Gastroesophageal sphincter (tissue), 4 donors: ENCODE results near the gene ATP5IF1. TPM values are rescaled to one million over a fixed set of nuclear protein-coding genes. Genes with fewer than 3 reads are reported as not detected.

Experiments
- ATAC-seq: fragments of 150-250 bp; one replicate; pipeline ENCODE4 v1.9.1; 2016; ENCODE audit warnings: mild to moderate bottlenecking, moderate library complexity
- H3K27ac ChIP-seq, 4 donors: fragments of 200-600 bp; sonication (generic) in 3 of 4; 1 replicate in 3 of 4; 2 replicates in 1 of 4; pipeline ENCODE4 v1.5.1; 2016 to 2019
- H3K27me3 ChIP-seq: fragments of 200-600 bp; sonication (generic); one replicate; pipeline ENCODE4 v1.5.1; 2019
- H3K36me3 ChIP-seq, 2 donors: fragments of 200-600 bp; sonication (generic); one replicate each; pipeline ENCODE4 v1.5.1; 2019; ENCODE audit warnings: control low read depth in 1 of 2
- H3K4me1 ChIP-seq, 3 donors: fragments of 200-600 bp; sonication (generic); 1 replicate in 2 of 3; 2 replicates in 1 of 3; pipeline ENCODE4 v1.5.1; 2016 to 2019; ENCODE audit warnings: control low read depth in 2 of 3
- H3K4me3 ChIP-seq, 2 donors: fragments of 200-600 bp; sonication (generic); one replicate each; pipeline ENCODE4 v1.5.1; 2019; ENCODE audit warnings: mild to moderate bottlenecking in 1 of 2, moderate library complexity in 1 of 2
- H3K9me3 ChIP-seq, 3 donors: fragments of 200-600 bp; sonication (generic); one replicate each; pipeline ENCODE4 v1.5.1; 2017 to 2019; ENCODE audit warnings: control low read depth in 2 of 3
- CTCF ChIP-seq, 4 experiments: fragments of 200-600 bp in 2 of 4; fragments of 450-650 bp in 2 of 4; sonication (generic) in 1 of 4; IDR thresholded peaks; one replicate each; pipeline ENCODE4 v1.5.1; 2017 to 2019; ENCODE audit warnings: antibody characterized with exemption in 4 of 4, mild to moderate bottlenecking in 2 of 4, moderate library complexity in 2 of 4
- EP300 ChIP-seq: sonication (generic); formaldehyde crosslinking; IDR thresholded peaks from one replicate; pipeline ENCODE4 v1.6.1; 2017; ENCODE audit warnings: antibody characterized with exemption, mild to moderate bottlenecking
- POLR2A ChIP-seq, 2 donors: fragments of 450-650 bp; IDR thresholded peaks; one replicate each; pipeline ENCODE4 v1.6.1; 2017; ENCODE audit warnings: antibody characterized with exemption in 2 of 2, mild to moderate bottlenecking in 2 of 2, moderate library complexity in 1 of 2
- POLR2AphosphoS5 ChIP-seq: sonication (generic); formaldehyde crosslinking; IDR thresholded peaks from one replicate; pipeline ENCODE4 v1.6.1; 2017; ENCODE audit warnings: antibody characterized with exemption
- WGBS, 2 donors: methylation state at CpG; one replicate each; pipeline ENCODE4 v1.1.5; 2018; ENCODE audit warnings: low coverage in 1 of 2; 5-methylcytosine and 5-hydroxymethylcytosine counted together
- total RNA-seq, 4 donors: library from RNA; depleted of rRNA; stranded (reverse); fragments of >200 nt; gene quantifications; one replicate each; pipeline ENCODE4 v1.1.0, GENCODE V29; 2016

Gene ATP5IF1
- total RNA-seq, 4 donors from 2014 or later: 125 to 266 (median 157) TPM

GRCh38 chr1:28236656-28237322, 865 bp downstream of the ATP5IF1 start:
- H3K36me3 ChIP-seq: no peaks in the 10 kb centered on the region
- TF ChIP-seq POLR2AphosphoS5: no peak
- no peak for TF ChIP-seq EP300
- no peak for TF ChIP-seq POLR2A (IDR thresholded peaks at IDR 0.05)
- TF ChIP-seq CTCF (IDR thresholded peaks at IDR 0.05): no peak
- peak overlapping the region; percentile 78 to 94 for H3K4me3 ChIP-seq
- ATAC-seq: no peak
- no peaks in the 10 kb centered on the region for H3K9me3 ChIP-seq
- 6 to 16% methylated on average over 17 of the region's 20 CpGs for WGBS, 2 donors
- H3K27ac ChIP-seq: peak overlapping the region; percentile 76 to 94 (median 92)
- peaks cover 6 to 46% (median 17%) of the 10 kb centered on the region in 3 donors for H3K4me1 ChIP-seq
- H3K27me3 ChIP-seq: no peaks in the 10 kb centered on the region

- Histone ChIP-seq H3K27ac (no peak overlapping the region), H3K4me1 (peaks cover 6 to 30% (median 11%) of the 10 kb centered on the region in 3 donors), H3K36me3 (no peaks in the 10 kb centered on the region), H3K27me3 (no peaks in the 10 kb centered on the region), H3K9me3 (no peaks in the 10 kb centered on the region), H3K4me3 (no peak overlapping the region)
- no peak for ATAC-seq
- 50 to 65% methylated on average over 2 of the region's 2 CpGs for WGBS, 2 donors
- no peak for TF ChIP-seq POLR2AphosphoS5
- no peak for TF ChIP-seq POLR2A (IDR thresholded peaks at IDR 0.05)
- no peak for TF ChIP-seq CTCF (IDR thresholded peaks at IDR 0.05)
- TF ChIP-seq EP300: no peak
These were observed 3.1 kb downstream of the ATP5IF1 start for GRCh38 chr1:28239004-28239403.

GRCh38 chr1:28240024-28240423, 4.1 kb downstream of the ATP5IF1 start:
- ATAC-seq: no peak
- H3K4me1 ChIP-seq: peaks cover 6 to 28% (median 11%) of the 10 kb centered on the region in 3 donors
- WGBS, 2 donors: 91 to 94% methylated on average over 3 to 4 of the region's 4 CpGs
- H3K36me3 ChIP-seq: no peaks in the 10 kb centered on the region
- TF ChIP-seq EP300 (no peak), POLR2A (IDR thresholded peaks at IDR 0.05) (no peak), POLR2AphosphoS5 (no peak)
- no peak overlapping the region for H3K27ac ChIP-seq
- H3K9me3 ChIP-seq: no peaks in the 10 kb centered on the region
- H3K27me3 ChIP-seq: no peaks in the 10 kb centered on the region
- H3K4me3 ChIP-seq: no peak overlapping the region

- WGBS, 2 donors: 94 to 95% methylated on average over 9 to 10 of the region's 10 CpGs
- Histone ChIP-seq H3K9me3 (no peaks in the 10 kb centered on the region), H3K4me1 (peaks cover 5 to 25% (median 6%) of the 10 kb centered on the region in 3 donors), H3K4me3 (no peak overlapping the region), H3K36me3 (no peaks in the 10 kb centered on the region), H3K27me3 (no peaks in the 10 kb centered on the region), H3K27ac (no peak overlapping the region)
- ATAC-seq: no peak
- TF ChIP-seq CTCF (IDR thresholded peaks at IDR 0.05) (no peak), POLR2A (IDR thresholded peaks at IDR 0.05) (no peak), EP300 (no peak), POLR2AphosphoS5 (no peak)
These were observed 5.8 kb downstream of the ATP5IF1 start for GRCh38 chr1:28241638-28242241.

GRCh38 chr1:28243685-28244311, 7.9 kb downstream of the ATP5IF1 start:
- no peak overlapping the region for H3K27ac ChIP-seq
- peaks cover 1 to 23% (median 12%) of the 10 kb centered on the region in 3 donors for H3K4me1 ChIP-seq
- ATAC-seq: no peak
- 60 to 70% methylated on average over 2 of the region's 2 CpGs for WGBS, 2 donors
- H3K9me3 ChIP-seq: no peaks in the 10 kb centered on the region
- no peak overlapping the region for H3K4me3 ChIP-seq
- no peaks in the 10 kb centered on the region for H3K27me3 ChIP-seq
- no peak for TF ChIP-seq POLR2A (IDR thresholded peaks at IDR 0.05)
- TF ChIP-seq EP300: no peak
- no peaks in the 10 kb centered on the region for H3K36me3 ChIP-seq
